B cell (primary cell): ENCODE results near the gene DFFB. TPM values are rescaled to one million over a fixed set of nuclear protein-coding genes. Genes with fewer than 3 reads are reported as not detected.

Source experiments
- ATAC-seq: fragments of 200-7000 bp; cut with Tn5 transposase; one replicate; pipeline ENCODE4 v1.10.0; 2021; ENCODE audit warnings: low read depth, mild to moderate bottlenecking, moderate number of reproducible peaks, moderate library complexity
- CTCF ChIA-PET: fragments of 350-600 bp; sonication (Branson Sonifier 250); formaldehyde crosslinking; loops from one replicate; lab custom pipeline; 2021; ENCODE audit warnings: antibody characterized with exemption, inconsistent platforms; lab: Charles Lee
- POLR2A ChIA-PET: fragments of 350-600 bp; sonication (Branson Sonifier 250); formaldehyde crosslinking; loops from one replicate; lab custom pipeline; 2021; ENCODE audit warnings: antibody characterized with exemption; lab: Charles Lee
- DNase-seq: peaks from one replicate; pipeline ENCODE4 v3.0.0; 2013
- H2AFZ ChIP-seq: 2 replicates; pipeline ENCODE4 v1.6.1; 2012; ENCODE audit warnings: mild to moderate bottlenecking, low read depth, low read length; ENCODE audit not compliant: insufficient read depth, poor library complexity, severe bottlenecking
- H3K27ac ChIP-seq, 2 donors: 1 replicate in 1 of 2; 2 replicates in 1 of 2; pipeline ENCODE4 v1.5.1; 2012 to 2013; ENCODE audit warnings: low read length in 2 of 2, mild to moderate bottlenecking in 2 of 2, moderate library complexity in 1 of 2
- H3K27me3 ChIP-seq, 4 experiments: fragments of 200-600 bp in 1 of 4; sonication (generic) in 1 of 4; replicated peaks in 1 of 4; 1 replicate in 2 of 4; 2 replicates in 2 of 4; pipeline versions ENCODE4 v1.6.1 to v1.7.0; 2013 to 2016; ENCODE audit warnings: low read length in 3 of 4, mild to moderate bottlenecking in 2 of 4, mixed read lengths in 1 of 4, moderate library complexity in 1 of 4; ENCODE audit not compliant: insufficient read depth in 4 of 4, control insufficient read depth in 3 of 4; ENCODE audit errors: control extremely low read depth in 1 of 4
- H3K36me3 ChIP-seq, 2 experiments: replicated peaks in 1 of 2; 1 replicate in 1 of 2; 2 replicates in 1 of 2; pipeline versions ENCODE4 v1.6.1 to v1.7.1; 2013; ENCODE audit warnings: low read length in 1 of 2; ENCODE audit not compliant: insufficient read depth in 2 of 2, control insufficient read depth in 1 of 2; ENCODE audit errors: control extremely low read depth in 1 of 2, extremely low read depth in 1 of 2
- H3K4me1 ChIP-seq, 2 donors: fragments of 200-600 bp in 1 of 2; sonication (generic) in 1 of 2; 1 replicate in 1 of 2; 2 replicates in 1 of 2; pipeline versions ENCODE4 v1.5.1 to v1.6.1; 2013 to 2017; ENCODE audit warnings: low read length in 2 of 2; ENCODE audit not compliant: control insufficient read depth in 2 of 2, insufficient read depth in 2 of 2
- H3K4me2 ChIP-seq: replicated peaks from 2 replicates; pipeline ENCODE3; 2012; ENCODE audit warnings: mild to moderate bottlenecking, low read depth, low read length; ENCODE audit not compliant: poor library complexity, severe bottlenecking
- H3K4me3 ChIP-seq, 5 experiments: fragments of 200-600 bp in 1 of 5; sonication (generic) in 1 of 5; 1 replicate in 3 of 5; 2 replicates in 2 of 5; pipeline versions ENCODE4 v1.5.1 to v1.7.0; 2011 to 2016; ENCODE audit warnings: low read length in 4 of 5, mild to moderate bottlenecking in 4 of 5, low read depth in 2 of 5, control low read depth in 1 of 5, moderate library complexity in 1 of 5; ENCODE audit not compliant: insufficient read depth in 1 of 5; ENCODE audit errors: control extremely low read depth in 1 of 5, extremely low read depth in 1 of 5
- H3K79me2 ChIP-seq: fragments of 200-600 bp; sonication (generic); one replicate; pipeline ENCODE4 v1.6.0; 2016; ENCODE audit warnings: low read length; ENCODE audit not compliant: control insufficient read depth, insufficient read depth
- H3K9ac ChIP-seq: fragments of 200-600 bp; sonication (generic); 2 replicates; pipeline ENCODE4 v1.6.1; 2017; ENCODE audit warnings: mild to moderate bottlenecking, low read length, moderate library complexity
- H3K9me3 ChIP-seq, 3 donors: one replicate each; pipeline versions ENCODE4 v1.6.1 to v1.7.1; 2013; ENCODE audit warnings: low read length in 2 of 3; ENCODE audit not compliant: control insufficient read depth in 2 of 3, insufficient read depth in 1 of 3; ENCODE audit errors: control extremely low read depth in 1 of 3
- H4K20me1 ChIP-seq: 2 replicates; pipeline ENCODE4 v1.6.0; 2012; ENCODE audit warnings: mild to moderate bottlenecking, low read length; ENCODE audit not compliant: insufficient read depth, control insufficient read depth, poor library complexity, severe bottlenecking
- H3K27ac Mint-ChIP-seq: one replicate; pipeline ENCODE4 v1.8.0; 2021; ENCODE audit warnings: mixed read lengths
- H3K27me3 Mint-ChIP-seq: one replicate; pipeline ENCODE4 v1.8.0; 2021; ENCODE audit warnings: mixed read lengths
- H3K4me1 Mint-ChIP-seq: one replicate; pipeline ENCODE4 v1.8.0; 2021; ENCODE audit warnings: mixed read lengths
- H3K4me3 Mint-ChIP-seq: one replicate; pipeline ENCODE4 v1.8.0; 2021; ENCODE audit warnings: mixed read lengths
- H3K9me3 Mint-ChIP-seq: one replicate; pipeline ENCODE4 v1.8.0; 2022; ENCODE audit warnings: mixed read lengths; ENCODE audit not compliant: insufficient read depth
- CTCF ChIP-seq: fragments of 200-600 bp; IDR thresholded peaks from one replicate; pipeline ENCODE4 v1.8.0; 2022; ENCODE audit warnings: antibody characterized with exemption, mild to moderate bottlenecking
- EZH2 ChIP-seq: IDR thresholded peaks from 2 replicates; pipeline ENCODE4 v1.6.1; 2012; ENCODE audit warnings: borderline replicate concordance, low read depth, mild to moderate bottlenecking, moderate library complexity, low read length; ENCODE audit not compliant: insufficient read depth, poor library complexity, severe bottlenecking
- WGBS: methylation state at CpG from one replicate; pipeline ENCODE4 v1.1.5; 2013; ENCODE audit warnings: missing lambda C conversion rate; ENCODE audit not compliant: insufficient coverage; 5-methylcytosine and 5-hydroxymethylcytosine counted together
- intact Hi-C: fragments of 100-400 bp; cut with micrococcal nuclease; formaldehyde crosslinking; loops from one replicate; pipeline ENCODE4 v1.10.0; 2022
- polyA plus RNA-seq: library from polyadenylated mRNA; depleted of rRNA; stranded (reverse); fragments of >200 nt; gene quantifications from 2 replicates; pipeline ENCODE4 v1.2.3, GENCODE V29; 2012
- total RNA-seq, 2 donors: library from RNA; stranded (reverse); fragments of 120-200 nt in 1 of 2; gene quantifications; 1 replicate in 1 of 2; 2 replicates in 1 of 2; pipeline versions ENCODE4 v1.2.3 to v1.2.4, GENCODE V29; 2013 to 2022

The DFFB gene
- total and polyA plus RNA-seq, 2 donors (not counting 1 experiment from before 2014, with no cell fraction given): 14.0 to 17.4 TPM

GRCh38 chr1:3884966-3885365, 27.7 kb downstream of the DFFB start:
- Mint-ChIP-seq H3K4me3 (no peak overlapping the region), H3K4me1 (peaks cover 1% of the 10 kb centered on the region), H3K9me3 (no peaks in the 10 kb centered on the region), H3K27me3 (no peaks in the 10 kb centered on the region), H3K27ac (no peak overlapping the region)
- ATAC-seq (no peak), DNase-seq (no peak)
- over 99% methylated on average over 7 of the region's 13 CpGs for WGBS
- ChIA-PET POLR2A (no interaction called here), CTCF (no interaction called here)
- H3K27me3 ChIP-seq: no peaks in the 10 kb centered on the region
- peaks cover 14 to 59% of the 10 kb centered on the region in 2 experiments for H3K36me3 ChIP-seq
- no peak overlapping the region for H3K4me2 ChIP-seq
- no peak for TF ChIP-seq EZH2
- no peak for TF ChIP-seq CTCF
- no peaks in the 10 kb centered on the region for H3K9me3 ChIP-seq
- H3K27ac ChIP-seq: no peak overlapping the region
- H3K9ac ChIP-seq: no peak overlapping the region
- peaks cover 0 to 8% of the 10 kb centered on the region in 2 donors for H3K4me1 ChIP-seq
- H4K20me1 ChIP-seq: peaks cover 1% of the 10 kb centered on the region
- intact Hi-C loops: no loop called here
- no peak overlapping the region for H2AFZ ChIP-seq
- peaks cover under 1% of the 10 kb centered on the region for H3K79me2 ChIP-seq
- no peak overlapping the region for H3K4me3 ChIP-seq

DNA sequence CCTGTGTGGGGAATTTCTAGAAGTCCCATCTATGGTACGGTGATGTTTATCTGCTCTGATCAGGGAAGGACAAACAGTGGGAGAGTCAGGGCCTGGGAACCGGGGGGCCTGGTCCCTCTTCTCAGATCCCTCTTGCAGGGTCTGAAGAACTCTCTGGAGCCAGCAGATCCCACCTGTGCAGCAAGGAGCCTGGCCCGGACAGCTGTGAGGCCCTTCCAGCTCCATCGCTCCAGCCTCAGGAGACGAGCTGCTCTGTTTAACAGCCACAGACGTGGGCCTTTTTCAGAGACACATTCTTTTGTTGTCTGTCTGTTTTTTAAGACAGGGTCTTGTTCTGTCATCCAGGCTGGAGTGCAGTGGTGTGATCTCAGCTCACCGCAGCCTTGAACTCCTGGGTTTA, 28.3 kb downstream of the DFFB start:
- TF ChIP-seq CTCF: no peak
- no peak for TF ChIP-seq EZH2
- Mint-ChIP-seq H3K4me3 (no peak overlapping the region), H3K27me3 (no peaks in the 10 kb centered on the region), H3K4me1 (peaks cover 3% of the 10 kb centered on the region), H3K9me3 (no peaks in the 10 kb centered on the region), H3K27ac (no peak overlapping the region)
- Histone ChIP-seq H3K4me1 (peaks cover 0 to 11% of the 10 kb centered on the region in 2 donors), H3K9ac (no peak overlapping the region), H3K36me3 (peaks cover 19 to 59% of the 10 kb centered on the region in 2 experiments), H3K9me3 (no peaks in the 10 kb centered on the region), H3K27me3 (no peaks in the 10 kb centered on the region), H3K4me2 (no peak overlapping the region), H3K27ac (no peak overlapping the region), H3K4me3 (no peak overlapping the region), H2AFZ (no peak overlapping the region), H4K20me1 (peaks cover 7% of the 10 kb centered on the region), H3K79me2 (peaks cover 7% of the 10 kb centered on the region)
- intact Hi-C loops: no loop called here
- ChIA-PET POLR2A (no interaction called here), CTCF (no interaction called here)
- DNase-seq (no peak), ATAC-seq (no peak)
- WGBS: 92% methylated on average over 6 of the region's 7 CpGs
